Renal cortical epithelial cell (primary cell): Measurements from ENCODE around the gene FOXO1. TPM values are rescaled to one million over a fixed set of nuclear protein-coding genes. Genes with fewer than 3 reads are reported as not detected.
"Not testable (repeated sequence)": the region's sequence is repeated elsewhere in the genome, so short reads cannot be mapped to it uniquely, and the experiment has no call there.

Experiments
- DNase-seq: peaks from one replicate; pipeline ENCODE4 v3.0.0-alpha.2; 2011; ENCODE audit warnings: low read depth
- total RNA-seq: library from RNA; depleted of rRNA; stranded (reverse); fragments of >200 nt; gene quantifications from 2 replicates; pipeline ENCODE4 v1.2.3, GENCODE V29; 2014

Gene FOXO1
- 5.2 and 28.7 TPM in 2 replicates for total RNA-seq

DNA sequence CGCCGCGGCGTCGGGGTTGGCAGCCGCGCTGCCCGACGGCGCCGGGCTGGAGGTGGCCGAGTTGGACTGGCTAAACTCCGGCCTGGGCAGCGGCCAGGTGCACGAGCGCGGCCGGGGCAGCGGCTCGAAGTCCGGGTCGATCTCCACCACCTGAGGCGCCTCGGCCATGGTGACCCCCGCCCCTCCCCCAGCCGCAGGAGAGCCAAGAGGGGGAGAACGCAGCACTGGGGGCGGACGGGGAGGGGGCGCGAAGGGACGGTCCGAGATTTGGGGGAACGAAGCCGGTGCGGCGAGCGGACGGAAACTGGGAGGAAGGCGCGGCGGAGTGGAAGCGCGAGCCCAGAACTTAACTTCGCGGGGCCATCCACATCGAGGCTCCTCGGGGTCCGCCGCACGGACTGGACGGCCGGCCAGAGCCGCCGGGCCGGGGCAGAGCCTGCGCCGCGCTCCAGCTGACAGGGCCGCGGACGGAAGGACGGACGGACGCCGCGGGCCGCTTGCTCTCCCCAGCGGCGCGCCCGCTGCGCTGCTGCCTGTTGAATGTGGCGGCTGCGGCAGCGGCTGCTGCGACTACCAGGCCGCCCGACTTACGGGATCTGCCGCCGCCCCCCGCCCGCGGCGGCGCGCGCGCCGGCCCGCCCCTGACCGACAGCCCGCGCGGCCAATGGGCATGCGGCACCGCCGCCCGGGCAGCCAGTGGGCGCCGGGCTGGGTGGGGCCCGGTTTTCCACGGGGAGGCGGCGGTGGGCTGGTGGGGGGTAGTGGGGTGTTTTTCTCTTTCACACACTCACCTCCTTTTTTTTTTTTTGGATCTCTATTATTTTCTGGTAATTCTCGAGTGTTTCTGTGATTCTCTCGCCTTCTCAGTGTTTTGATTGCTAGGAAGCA, at the start of gene FOXO1:
FOXO1 (minus strand) TSS at position 597 of the 888 bp plus-strand sequence; CDS start at position 168, 429 bp downstream.
- peak; percentile 51 for DNase-seq

DNA sequence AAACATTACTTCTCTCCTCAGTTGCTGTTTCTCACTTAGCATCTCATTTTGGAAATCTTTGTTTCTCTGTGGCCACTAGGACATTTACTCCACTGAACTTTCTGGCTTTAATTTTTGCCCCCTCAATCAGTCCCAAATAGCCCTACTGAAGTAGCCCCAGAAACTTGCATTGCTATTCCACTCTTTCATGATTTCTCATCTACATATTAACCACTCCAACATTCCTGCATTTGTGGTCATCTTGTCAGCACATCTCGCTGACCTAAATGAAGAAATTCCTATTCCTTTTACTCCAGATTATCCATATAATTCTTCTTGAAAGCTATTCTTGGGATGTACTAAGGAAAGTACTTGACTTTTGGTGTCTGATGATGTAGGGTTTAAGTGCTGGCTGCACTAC, 48.0 kb upstream of the FOXO1 start:
- not testable (repeated sequence) for DNase-seq

DNA sequence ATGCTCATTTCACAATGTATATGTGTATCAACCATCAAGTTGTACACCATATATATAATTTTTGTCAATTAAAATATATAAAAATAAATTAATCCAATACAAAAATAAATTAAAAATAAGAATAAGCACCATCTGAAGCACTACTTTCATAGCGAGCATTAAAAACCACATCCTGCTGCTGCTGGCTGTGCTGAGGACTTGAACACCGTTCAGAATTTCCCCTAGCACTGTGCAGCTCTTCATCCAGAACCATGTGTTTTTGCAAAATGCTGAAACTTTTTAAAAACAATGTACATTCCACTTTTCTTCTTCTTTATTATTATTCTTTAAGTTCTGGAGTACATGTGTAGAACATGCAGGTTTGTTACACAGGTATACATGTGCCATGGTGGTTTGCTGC, 40.0 kb upstream of the FOXO1 start:
- no peak for DNase-seq

DNA sequence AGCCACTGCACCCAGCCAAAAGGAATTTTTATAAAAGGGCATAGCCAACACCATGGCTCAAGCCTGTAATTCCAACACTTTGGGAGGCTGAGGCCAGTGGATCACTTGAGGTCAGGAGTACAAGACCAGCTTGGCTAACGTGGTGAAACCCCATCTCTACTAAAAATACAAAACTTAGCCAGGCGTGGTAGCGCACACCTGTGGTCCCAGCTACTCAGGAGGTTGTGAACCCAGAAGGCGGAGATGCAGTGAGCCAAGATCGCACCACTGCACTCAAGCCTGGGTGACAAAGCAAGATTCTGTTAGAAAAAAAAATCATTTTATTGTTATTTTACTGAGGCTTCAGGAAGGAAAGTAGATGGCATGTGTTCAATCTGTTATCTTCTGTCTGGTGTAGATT, 31.3 kb upstream of the FOXO1 start:
- no peak for DNase-seq

DNA sequence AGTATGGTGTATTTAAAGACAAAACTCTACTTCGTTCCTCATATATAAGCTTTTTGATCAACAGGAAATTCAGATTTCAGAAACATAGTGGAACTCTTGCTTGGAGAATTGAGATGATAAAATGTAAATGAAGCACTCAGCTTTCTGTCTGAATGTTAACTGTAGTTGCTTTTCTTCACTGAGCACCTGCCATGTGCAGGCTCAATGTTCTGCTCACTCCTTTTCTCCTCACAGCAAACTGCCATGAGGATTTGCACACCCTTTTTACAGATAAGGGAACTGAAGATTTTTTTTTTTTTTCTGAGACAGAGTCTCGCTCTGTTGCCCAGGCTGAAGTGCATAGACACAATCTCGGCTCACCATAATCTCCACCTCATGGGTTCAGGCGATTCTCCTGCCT, 28.0 kb upstream of the FOXO1 start:
- no peak for DNase-seq

DNA sequence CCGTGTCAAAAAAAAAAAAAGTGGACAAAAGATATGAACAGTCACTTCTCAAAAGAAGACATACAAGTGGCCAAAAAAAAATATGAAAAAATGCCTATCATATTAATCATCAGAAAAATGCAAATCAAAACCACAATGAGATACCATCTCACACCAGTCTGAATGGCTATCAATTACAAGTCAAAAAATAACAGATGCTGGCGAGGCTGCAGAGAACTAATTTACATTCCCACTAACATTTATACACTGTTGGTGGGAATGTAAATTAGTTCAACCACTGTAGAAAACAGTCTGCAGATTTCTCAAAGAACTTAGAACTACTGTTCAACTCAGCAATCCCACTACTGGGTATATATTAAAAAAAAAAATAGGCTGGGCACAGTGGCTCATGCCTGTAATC, 26.5 kb upstream of the FOXO1 start:
- peak; percentile 10 for DNase-seq

DNA sequence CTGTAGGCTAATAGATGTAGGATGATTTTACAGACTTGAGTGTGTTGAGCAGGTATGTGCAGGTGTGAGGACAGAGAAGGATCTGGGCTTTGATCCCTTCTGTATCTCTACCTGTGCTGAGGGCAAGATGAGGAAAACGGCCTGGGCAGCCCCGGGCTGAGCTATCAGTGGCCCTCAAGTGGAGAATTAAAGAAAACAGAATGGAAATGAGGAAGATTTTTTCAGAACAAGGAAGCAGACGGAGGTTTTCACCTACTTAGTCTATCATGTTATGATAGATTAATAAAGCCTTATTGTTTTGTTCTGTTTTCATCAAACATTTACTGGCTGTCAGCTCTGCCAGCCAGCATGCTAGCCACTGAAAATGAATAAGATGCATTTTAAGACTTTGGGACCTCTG, 22.3 kb upstream of the FOXO1 start:
- DNase-seq, result no peak

DNA sequence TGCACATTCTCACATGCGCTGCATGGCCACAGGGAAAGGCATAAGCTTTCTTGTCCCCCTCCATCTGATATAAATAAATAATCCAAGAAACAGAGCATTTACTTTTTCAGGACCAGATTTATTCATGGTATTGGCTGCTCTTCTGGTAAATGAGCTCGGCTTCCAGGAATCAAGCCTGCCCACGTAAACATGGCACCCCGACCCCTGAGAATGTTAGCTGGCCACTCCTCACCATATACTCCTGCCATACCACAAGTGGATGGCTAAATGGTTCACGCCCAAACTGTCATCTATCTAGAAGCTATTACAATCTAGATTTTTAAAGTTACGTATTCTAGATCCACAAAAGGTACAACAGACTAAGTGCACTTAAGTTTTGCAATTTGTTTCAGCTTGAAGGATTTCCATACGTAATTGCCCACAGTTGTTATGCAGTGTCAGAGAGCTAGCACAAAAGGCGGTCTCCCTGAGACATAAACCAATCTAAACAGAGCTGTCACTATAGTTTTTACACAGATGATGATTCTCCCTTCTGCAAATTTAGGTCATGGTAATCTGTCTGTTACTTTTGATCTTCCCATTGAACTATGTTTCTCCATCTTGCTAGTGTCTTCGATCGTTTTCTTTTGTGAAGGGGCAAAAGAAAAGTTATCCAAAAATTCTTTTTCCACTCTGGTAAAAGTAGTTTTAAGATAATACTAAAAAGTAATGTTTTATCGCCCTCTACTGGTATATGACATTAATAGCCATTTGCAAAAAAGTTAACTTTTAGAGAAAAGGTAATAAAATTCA, 16.2 kb upstream of the FOXO1 start:
- DNase-seq, result peak; percentile 67

DNA sequence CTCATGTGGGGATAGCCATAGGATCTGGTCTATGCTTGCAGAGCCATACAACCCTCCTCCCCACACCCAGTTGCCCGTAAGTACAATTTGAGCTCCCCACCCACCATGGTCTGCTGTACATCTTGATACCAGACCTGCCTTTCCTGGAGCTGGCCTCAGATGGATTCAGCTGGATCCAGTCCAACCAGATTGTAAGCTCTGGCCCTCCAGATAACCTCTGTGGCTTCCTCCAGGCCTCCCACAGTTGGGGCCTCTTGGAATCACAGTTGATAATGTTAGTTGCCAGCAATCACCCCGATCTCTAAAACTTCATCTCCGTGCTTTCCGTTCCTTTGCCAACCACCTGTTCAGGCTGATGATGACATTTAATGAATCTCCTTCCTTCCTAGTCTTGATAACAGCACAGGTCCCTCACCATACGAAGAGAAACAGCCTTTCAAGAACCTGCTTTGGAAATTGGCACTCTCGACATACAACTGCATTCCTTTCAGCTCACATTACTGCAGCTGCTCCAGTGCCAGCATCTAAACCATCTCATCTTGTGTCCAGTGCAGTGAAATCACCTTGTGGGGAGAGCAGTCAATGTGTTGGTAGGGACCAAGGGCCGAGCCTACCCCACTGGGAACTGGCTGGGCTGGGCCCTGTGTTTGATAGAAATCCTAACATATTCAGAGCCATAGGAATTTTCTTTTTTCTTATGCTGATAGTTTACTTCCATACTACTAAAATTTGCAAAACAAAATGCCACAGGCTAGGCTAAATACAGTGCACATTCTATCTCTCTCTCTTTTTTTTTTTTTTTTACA, 15.1 kb upstream of the FOXO1 start:
- no peak for DNase-seq

DNA sequence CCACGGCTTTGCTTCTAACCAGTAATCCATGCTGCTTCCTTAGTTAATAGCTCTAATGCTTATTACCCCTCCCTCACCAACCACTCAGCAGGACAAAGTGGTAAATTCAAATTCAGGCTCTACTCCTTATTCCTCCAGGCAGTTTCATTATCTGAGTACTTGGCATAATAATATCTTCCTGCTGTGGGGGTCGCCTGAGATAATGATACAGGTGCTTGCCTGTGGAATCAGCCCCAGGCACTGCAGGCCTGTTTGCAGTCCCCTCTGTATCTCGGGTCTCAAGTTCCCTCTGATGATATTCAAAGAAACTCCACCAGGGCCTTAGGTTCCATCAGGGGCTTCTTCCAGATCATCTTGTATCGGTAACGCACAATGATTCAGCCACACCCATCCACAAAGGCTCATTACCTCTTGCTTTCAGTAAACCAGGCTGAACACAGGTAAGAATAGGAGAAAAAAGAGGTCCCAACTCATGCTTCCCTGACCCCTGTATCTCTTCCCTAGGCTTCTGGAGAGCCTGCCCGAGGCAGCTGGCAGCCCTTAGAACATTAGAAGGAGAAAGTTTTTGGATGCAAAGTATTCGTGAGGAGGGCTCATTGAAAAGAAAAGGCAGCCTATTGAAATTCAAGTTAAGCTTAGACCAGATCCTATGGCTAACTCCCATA, 14.3 kb upstream of the FOXO1 start:
- no peak for DNase-seq

DNA sequence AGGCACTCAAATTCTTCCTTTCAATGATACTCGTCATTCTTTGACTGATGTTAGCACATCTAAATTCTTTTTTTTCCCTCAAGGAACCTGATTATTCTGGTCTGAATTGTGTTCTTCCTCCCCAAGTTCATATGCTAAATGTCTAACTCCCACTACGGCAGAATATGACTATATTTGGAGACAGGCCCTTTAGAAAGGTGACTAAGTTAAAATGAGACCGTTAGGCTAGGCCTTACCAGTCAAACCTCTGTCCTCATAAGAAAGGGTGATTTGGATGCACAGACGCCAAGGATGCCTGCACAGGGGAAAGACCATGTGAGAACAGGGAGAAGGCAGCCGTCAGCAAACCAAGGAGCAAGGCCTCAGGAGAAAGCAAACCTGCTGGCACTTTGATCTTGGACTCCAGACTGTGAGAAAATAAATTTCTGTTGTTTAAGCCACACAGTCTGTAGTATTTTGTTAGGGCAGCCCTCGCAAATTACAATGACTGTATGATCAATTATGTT, 13.1 kb upstream of the FOXO1 start:
- DNase-seq, result no peak

DNA sequence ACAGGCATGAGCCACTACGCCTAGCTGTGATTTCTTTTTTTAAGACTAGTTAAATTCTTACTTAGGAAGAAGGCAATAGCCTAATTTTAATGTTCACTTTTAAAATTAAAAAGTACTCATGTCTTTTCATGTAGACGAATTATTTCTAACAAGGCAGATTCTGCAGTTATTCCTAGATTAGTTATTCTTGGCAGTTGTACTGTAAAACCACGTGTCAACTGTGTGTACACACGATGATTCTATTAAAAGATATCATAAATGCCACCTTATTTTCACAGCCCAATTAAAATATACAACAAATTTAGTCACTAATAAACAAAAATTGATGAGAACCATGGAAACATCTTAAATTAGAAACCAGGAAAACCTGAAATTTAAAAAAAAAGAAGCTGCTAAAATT, 10.6 kb upstream of the FOXO1 start:
- no peak for DNase-seq

DNA sequence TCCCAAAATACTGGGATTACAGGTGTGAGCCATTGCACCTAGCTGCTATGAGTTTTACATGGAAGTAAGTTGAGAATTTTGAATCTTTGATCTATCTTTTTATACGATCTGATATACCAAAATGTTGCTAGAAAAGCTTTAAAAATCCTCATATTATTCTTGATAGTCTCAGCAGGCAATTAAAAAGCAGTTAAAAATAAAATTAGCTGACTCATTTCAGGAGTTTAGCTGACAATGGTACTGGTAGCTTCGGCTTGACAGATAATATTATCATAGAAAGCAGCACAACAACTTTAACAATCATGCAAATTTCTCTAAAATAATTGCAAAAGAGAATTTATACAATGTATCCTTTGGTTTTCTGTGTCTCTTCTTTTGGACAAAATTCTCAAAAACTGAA, 9.6 kb upstream of the FOXO1 start:
- no peak for DNase-seq

DNA sequence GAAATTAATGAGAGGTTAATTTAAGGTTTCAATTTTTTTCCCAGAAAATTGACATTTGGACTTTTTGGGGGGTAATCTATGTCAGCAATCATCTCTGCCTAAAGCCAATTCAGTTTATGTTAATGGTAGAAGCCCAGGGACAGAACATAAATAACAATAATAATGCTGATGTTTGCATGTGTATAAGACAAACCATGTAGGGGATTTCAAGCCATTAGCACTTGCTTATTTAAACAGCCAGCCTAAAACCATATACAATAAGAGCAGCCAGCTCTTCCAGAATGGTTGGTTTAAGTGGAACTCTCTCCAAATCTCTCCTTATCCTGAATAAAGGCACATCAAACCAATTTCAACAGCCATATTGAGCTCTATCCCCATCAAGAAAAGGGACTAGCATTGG, 7.0 kb upstream of the FOXO1 start:
- no peak for DNase-seq

DNA sequence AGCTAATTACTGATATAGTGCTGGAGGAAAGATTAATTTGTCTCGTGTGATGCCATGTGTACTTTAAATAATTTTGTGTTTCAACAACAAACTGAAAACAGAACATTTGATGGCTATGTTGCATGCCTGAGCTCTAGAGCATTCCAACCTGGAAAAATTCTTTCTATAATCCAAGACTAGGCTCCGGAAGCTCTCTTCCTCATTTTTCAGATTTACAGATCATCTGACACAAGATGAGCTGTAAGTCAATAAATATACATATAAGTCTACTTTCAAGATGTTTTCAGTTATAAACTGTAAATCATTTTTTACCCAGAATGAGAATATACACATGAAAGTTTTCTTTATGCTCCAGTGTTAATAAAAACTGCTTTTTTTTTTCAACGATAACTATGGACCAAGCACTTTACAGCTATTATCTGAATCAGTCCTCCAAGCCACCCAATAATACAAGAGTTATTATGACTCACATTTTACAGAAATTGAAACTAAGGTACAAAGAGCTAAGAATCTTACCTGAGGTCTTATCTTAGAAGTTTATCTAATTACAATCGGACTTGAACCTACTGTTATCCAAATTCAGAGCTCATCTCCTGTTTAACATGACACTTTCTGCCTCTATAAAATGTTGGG, 6.4 kb upstream of the FOXO1 start:
- no peak for DNase-seq

DNA sequence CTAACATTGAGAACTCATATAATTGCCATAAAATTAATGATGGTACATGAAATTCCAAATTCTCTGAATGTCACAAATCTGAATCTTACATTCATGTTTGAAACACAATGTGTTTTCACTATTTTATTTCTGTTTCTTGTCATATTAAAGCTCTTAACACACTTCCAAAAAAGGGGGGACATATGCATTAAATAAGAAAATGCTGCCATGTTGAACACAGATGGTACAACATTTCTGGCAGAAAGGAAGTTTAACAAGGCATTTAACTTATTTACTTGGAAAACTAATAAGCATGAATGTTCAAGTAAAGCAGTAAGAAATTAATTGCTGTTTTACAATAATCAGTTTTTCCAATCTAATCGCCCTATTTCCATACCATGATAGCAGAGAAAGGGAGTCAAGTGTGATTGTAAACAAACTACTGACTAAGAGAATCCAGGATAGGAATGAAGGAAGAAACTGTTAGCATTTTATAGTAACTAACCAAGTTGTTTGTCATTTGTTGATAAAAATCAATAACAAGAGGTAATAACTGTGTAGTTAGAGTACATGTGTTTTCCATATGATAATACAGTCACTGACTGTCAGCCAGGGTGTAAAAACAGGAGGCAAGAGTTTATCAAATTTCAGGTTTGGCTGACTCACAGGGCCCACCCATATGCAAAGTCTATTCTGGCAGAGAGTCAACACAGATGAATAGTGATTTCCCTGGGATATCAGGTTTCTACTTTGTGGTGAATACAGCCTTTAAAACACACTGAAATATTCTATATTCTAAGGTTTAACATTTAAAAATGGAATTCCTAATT, 5.7 kb upstream of the FOXO1 start:
- DNase-seq, result peak; percentile 64

DNA sequence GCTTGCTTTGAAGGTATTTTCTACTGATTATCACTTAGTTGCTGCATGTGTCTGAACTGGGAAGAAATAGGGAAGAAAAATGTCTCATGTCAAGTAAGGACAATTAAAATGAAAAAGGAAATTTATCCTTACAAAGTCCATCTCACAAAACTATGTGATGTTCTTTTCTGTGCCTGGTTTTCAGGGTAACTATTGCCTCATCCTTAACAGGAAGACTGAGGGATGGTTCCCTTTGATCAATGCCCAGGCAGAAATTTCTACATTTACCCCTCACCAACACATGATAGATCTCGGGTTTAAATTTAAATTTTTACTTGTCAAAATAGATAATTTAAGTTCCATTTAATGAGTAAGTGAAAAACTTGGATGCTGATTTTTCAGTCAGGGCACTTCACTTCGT, 3.9 kb upstream of the FOXO1 start:
- DNase-seq, result no peak

DNA sequence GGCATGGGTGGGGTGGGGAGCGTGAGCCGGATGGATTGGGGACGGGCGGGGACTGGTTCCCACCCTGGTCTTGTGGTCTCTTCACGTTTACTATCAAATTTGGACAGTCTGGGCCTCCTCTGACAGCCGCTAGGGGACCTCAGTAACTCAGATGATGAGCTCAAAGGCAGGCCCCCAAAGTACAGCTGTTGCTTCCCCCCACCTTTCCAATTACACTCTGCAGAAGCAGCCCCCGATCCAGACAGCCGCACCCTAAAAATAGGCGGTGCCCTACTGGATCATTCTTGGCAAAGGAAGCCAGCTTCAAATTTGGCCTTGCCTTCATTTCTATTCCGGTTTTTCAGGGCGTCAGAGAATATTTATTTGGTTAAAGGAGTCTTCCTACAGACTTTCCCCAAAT, 1.9 kb upstream of the FOXO1 start:
- no peak for DNase-seq

DNA sequence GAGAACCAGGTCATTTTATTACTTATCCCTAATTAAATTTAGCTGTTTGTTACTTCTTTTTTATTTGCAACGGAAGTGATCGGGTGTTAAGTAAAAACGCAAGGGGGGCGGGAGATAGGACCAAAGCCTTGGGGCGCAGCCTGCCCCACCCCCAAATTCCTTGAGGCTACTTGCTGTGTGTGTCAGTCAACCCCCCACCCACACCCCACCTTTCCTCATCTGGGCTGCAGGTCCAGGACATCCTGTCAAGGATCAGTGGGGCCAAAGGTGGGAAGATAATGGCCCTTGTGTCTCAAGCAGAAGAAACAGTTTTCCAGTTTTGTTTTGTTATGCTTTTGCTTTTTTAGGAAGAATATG, 1.2 kb upstream of the FOXO1 start:
- DNase-seq, result no peak

DNA sequence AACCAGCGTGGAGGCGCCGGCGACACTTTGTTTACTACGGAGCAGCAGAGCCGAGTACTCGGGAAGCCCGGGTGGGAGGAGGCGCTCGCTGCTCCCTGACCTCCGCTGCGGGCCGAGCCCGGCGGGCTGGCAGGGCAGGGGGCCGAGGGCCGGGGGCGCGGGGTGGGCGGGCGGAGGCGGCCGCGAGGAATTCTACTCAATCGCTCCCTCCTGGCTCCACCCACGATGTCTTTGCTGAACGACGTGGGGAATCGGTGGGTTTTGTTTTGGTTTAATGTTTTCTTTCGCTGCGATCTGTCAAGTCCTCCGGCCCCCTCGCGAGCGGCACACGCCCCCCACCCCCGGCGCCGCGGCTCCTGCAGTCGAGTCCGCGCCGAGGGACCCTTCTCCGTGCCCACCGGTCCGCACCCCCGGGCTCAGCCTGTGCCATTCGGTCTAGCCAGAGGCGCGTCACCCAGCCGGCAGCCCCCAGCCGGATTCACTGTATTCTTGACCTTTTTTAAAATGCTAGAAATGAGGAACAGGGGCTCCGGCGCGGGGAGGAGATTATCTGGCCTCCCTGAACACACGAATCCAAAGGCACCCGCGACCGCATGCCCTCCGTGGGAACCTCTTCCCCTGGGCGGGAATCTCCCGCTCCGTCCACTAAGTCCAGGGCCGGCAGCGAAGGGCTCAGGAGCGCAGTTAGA, 636 bp upstream of the FOXO1 start:
- DNase-seq, result no peak
